H7 (cell line): ENCODE measurements around the gene KCNMB2. TPM values are rescaled to one million over a fixed set of nuclear protein-coding genes. Genes with fewer than 3 reads are reported as not detected.
"Not testable (repeated sequence)": the region's sequence is repeated elsewhere in the genome, so short reads cannot be mapped to it uniquely, and the experiment has no call there.

Experiments
- DNase-seq: peaks from one replicate; pipeline ENCODE4 v3.0.0; 2012
- H3K27me3 ChIP-seq: 2 replicates; pipeline ENCODE4 v1.6.0; 2011; ENCODE audit warnings: mild to moderate bottlenecking, low read length; ENCODE audit not compliant: control insufficient read depth, insufficient read depth
- H3K36me3 ChIP-seq: replicated peaks from 2 replicates; pipeline ENCODE4 v1.5.1; 2011; ENCODE audit warnings: low read length; ENCODE audit not compliant: control insufficient read depth, insufficient read depth
- H3K4me3 ChIP-seq: 2 replicates; pipeline ENCODE4 v1.5.1; 2011; ENCODE audit warnings: low read depth, mild to moderate bottlenecking, control low read depth, low read length, moderate library complexity; ENCODE audit not compliant: insufficient read depth
- total RNA-seq: library from RNA; depleted of rRNA; stranded (reverse); fragments of >200 nt; shearing (Covaris generic); gene quantifications from 2 replicates; pipeline ENCODE4 v1.2.3, GENCODE V29; 2014

Gene KCNMB2
- total RNA-seq, 1 experiment from 2014 or later = not detected

- H3K27me3 ChIP-seq = no peaks in the 10 kb centered on the region
- no peaks in the 10 kb centered on the region for H3K36me3 ChIP-seq
- no peak for DNase-seq
- no peak overlapping the region for H3K4me3 ChIP-seq
Observed at GRCh38 chr3:178513546-178514380, 22.5 kb upstream of the KCNMB2 start.

DNA sequence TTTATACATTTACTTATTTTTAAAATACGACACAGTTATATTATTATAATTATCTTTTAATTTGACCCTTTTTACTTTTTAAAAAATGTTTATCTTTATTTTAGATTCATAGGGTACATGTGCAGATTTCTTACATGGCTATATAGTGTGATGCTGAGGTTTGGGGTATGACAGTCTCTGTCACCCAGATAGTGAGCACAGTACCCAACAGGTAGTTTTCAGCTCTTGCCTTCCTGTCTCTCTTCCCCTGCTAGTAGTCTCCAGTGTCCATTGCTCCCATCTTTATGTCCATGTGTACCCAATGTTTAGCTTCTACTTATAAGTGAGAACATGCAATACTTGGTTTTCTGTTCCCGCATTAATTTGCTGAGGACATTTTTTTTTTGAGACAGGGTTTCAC lies 21.8 kb upstream of the KCNMB2 start:
- no peak for DNase-seq
- Histone ChIP-seq H3K36me3 (no peaks in the 10 kb centered on the region), H3K27me3 (no peaks in the 10 kb centered on the region), H3K4me3 (no peak overlapping the region)

- not testable (repeated sequence) for DNase-seq, H3K4me3 ChIP-seq, H3K36me3 ChIP-seq, H3K27me3 ChIP-seq
Observed at GRCh38 chr3:178515076-178515744, 21.0 kb upstream of the KCNMB2 start.

GRCh38 chr3:178517665-178518334 lies 18.4 kb upstream of the KCNMB2 start:
- Histone ChIP-seq H3K4me3 (no peak overlapping the region), H3K27me3 (no peaks in the 10 kb centered on the region), H3K36me3 (no peaks in the 10 kb centered on the region)
- DNase-seq = no peak

DNA sequence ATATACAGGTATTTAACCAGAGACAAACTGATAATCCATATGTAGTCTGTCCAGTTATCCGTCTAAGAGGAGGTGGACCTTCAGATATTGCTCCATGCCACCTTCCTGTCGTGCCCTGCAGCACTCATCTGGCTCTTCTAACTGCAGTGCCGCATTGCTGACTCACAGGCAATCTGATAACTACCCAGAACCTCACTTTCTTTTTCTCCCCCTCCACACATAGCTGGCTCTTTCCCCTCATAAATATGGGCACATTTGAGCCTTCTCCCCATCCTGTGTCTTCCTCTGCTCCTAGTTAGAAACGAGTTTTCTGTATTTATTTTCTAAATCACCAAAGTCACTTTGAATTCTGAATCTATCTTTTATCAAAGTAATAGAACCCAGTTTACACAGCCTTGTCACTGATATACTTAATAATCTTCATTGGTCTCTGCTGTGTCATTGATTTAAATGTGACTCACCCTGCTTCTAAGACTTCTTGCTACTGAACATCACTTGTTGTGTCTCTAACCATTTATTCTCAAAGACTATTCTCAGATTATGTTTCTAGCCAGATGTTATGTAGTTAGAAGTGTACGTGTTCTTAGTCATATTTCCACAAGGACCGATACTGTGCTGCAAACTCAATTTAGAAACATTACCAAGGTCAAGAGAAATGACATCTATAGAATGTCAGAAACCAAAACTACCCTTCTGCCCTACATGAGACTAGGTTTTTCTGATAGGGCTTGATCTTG lies 17.4 kb upstream of the KCNMB2 start:
- H3K4me3 ChIP-seq = no peak overlapping the region
- DNase-seq = no peak
- no peaks in the 10 kb centered on the region for H3K36me3 ChIP-seq
- no peaks in the 10 kb centered on the region for H3K27me3 ChIP-seq

GRCh38 chr3:178519701-178520100 lies 16.5 kb upstream of the KCNMB2 start:
- Histone ChIP-seq H3K4me3 (no peak overlapping the region), H3K36me3 (no peaks in the 10 kb centered on the region), H3K27me3 (no peaks in the 10 kb centered on the region)
- no peak for DNase-seq

DNA sequence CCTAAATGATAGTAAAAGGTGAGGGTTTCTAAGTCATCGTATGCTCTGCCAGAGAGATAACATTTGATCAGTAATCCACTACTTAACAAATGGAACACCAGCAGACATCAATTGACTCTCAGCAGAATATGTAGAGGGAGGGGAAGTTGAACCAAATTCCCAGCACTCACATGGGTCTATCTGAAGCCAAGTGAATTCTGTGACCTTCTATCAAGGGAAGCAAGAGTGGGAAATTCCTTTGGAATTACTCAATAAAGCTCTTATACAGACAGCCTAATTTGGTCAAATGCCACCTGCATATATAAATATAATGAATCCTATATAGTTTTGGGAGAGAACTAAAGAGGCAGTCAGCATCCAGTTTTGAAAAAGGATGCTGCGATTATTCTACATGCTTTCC lies 15.8 kb upstream of the KCNMB2 start:
- no peak for DNase-seq
- H3K4me3 ChIP-seq = no peak overlapping the region
- H3K27me3 ChIP-seq = no peaks in the 10 kb centered on the region
- no peaks in the 10 kb centered on the region for H3K36me3 ChIP-seq

- no peak overlapping the region for H3K4me3 ChIP-seq
- DNase-seq = no peak
- H3K27me3 ChIP-seq = no peaks in the 10 kb centered on the region
- H3K36me3 ChIP-seq = no peaks in the 10 kb centered on the region
Observed at GRCh38 chr3:178522200-178523052, 13.8 kb upstream of the KCNMB2 start.

- H3K4me3 ChIP-seq = no peak overlapping the region
- DNase-seq = no peak
- H3K36me3 ChIP-seq = no peaks in the 10 kb centered on the region
- no peaks in the 10 kb centered on the region for H3K27me3 ChIP-seq
Observed at GRCh38 chr3:178525251-178525650, 11.0 kb upstream of the KCNMB2 start.

- H3K4me3 ChIP-seq = no peak overlapping the region
- H3K36me3 ChIP-seq = no peaks in the 10 kb centered on the region
- H3K27me3 ChIP-seq = no peaks in the 10 kb centered on the region
- no peak for DNase-seq
Observed at GRCh38 chr3:178526291-178526690, 9.9 kb upstream of the KCNMB2 start.

GRCh38 chr3:178527981-178528380 lies 8.3 kb upstream of the KCNMB2 start:
- DNase-seq = no peak
- Histone ChIP-seq H3K4me3 (no peak overlapping the region), H3K27me3 (no peaks in the 10 kb centered on the region), H3K36me3 (no peaks in the 10 kb centered on the region)

DNA sequence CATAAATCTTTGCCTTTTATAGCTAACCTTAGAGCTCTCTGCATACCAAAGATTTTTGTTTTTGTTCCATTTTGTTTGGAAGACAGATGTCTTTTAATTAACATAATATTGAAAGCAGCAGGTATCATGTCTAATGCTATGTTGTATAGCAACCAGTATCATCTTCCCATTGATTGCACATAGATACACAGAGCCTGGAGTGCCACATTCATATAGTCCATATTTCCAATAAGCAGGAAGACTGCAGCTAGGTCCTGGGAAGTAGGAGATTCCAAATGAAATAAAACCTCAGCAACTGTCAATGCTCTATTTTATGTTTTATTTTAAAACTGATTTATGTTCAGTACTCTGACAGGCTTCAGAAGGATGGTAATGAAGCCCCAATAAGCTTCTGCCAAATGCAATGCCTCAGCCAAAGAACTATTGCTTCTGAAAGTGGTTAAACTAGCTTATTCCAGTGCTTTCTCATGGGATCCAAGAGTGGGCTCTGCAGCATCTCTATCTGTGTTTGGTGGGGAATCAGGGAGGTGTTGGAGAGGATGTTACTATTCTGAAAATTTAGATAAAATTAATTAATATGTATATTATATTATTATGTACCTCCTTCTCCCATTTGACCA lies 6.5 kb upstream of the KCNMB2 start:
- Histone ChIP-seq H3K4me3 (no peak overlapping the region), H3K27me3 (no peaks in the 10 kb centered on the region), H3K36me3 (no peaks in the 10 kb centered on the region)
- DNase-seq = no peak

- Histone ChIP-seq H3K36me3 (no peaks in the 10 kb centered on the region), H3K4me3 (no peak overlapping the region), H3K27me3 (no peaks in the 10 kb centered on the region)
- DNase-seq = no peak
Observed at GRCh38 chr3:178532476-178532875, 3.8 kb upstream of the KCNMB2 start.
